ENCODE results near the gene NPPA. TPM values are rescaled to one million over a fixed set of nuclear protein-coding genes. Genes with fewer than 3 reads are reported as not detected.

Gene NPPA
- total and polyA plus RNA-seq, 9 of the 15 experiments (the other 6 are each of a cell fraction or from before 2014, with no cell fraction given) = not detected

GRCh38 chr1:11806307-11806936, 41.2 kb downstream of the NPPA start (continued):
- TF ChIP-seq TFE3 (CRISPR knock-in tag; IDR thresholded peaks at IDR 0.05) = no peak
- 0 out of 2 replicates have a peak, but pooled peaks have one; percentile 0 for TF ChIP-seq LCOR (CRISPR knock-in tag; IDR thresholded peaks at IDR 0.05)
- no peak for TF ChIP-seq HNRNPUL1 (IDR thresholded peaks at IDR 0.05; ENCODE audit: low read length)
- no peak for TF ChIP-seq KDM5B (IDR thresholded peaks at IDR 0.05; ENCODE audit: insufficient replicate concordance, low read depth, low read length)
- TF ChIP-seq CEBPB (tag; IDR thresholded peaks at IDR 0.05) = no peak
- TF ChIP-seq ARNT (IDR thresholded peaks at IDR 0.05) = peak in 1 of 2 experiments; percentile 35; a peak in 1 of 4 replicates
- TF ChIP-seq PHTF2 (CRISPR knock-in tag; IDR thresholded peaks at IDR 0.05) = peak; percentile 24; the same call in 1 of the 2 replicates
- TF ChIP-seq NFE2L1 (tag; IDR thresholded peaks at IDR 0.05; ENCODE audit: borderline replicate concordance, low read depth) = no peak
- TF ChIP-seq TAF9B (IDR thresholded peaks at IDR 0.05; ENCODE audit: partially characterized antibody) = no peak
- 0 out of 2 replicates have a peak, but pooled peaks have one; percentile 51 for TF ChIP-seq ZNF668 (CRISPR knock-in tag; IDR thresholded peaks at IDR 0.05)
- TF ChIP-seq PHF20 (IDR thresholded peaks at IDR 0.05; ENCODE audit: partially characterized antibody) = no peak
- TF ChIP-seq ZHX1 (conservative IDR thresholded peaks at IDR 0.05; ENCODE audit: low read length) = no peak
- no peak for TF ChIP-seq ZNF133 (CRISPR knock-in tag; IDR thresholded peaks at IDR 0.05)
- no peak for TF ChIP-seq RHOXF2B (CRISPR knock-in tag; conservative IDR thresholded peaks at IDR 0.05)
- TF ChIP-seq ZNF717 (CRISPR knock-in tag; IDR thresholded peaks at IDR 0.05) = no peak
- no peak for TF ChIP-seq NCOA2 (IDR thresholded peaks at IDR 0.05; ENCODE audit: partially characterized antibody in 2 of 2)
- TF ChIP-seq HMGN3 (IDR thresholded peaks at IDR 0.05; ENCODE audit: borderline replicate concordance, extremely low read depth, insufficient read length, low read depth, low read length) = no peak
- peak; percentile 6 to 47; a peak in 3 of 4 replicates for TF ChIP-seq MAZ (CRISPR knock-in tag; conservative IDR thresholded peaks at IDR 0.05 in 1 of 2, IDR thresholded peaks at IDR 0.05 in 1 of 2)
- peak; percentile 7 for TF ChIP-seq NEUROD1 (IDR thresholded peaks at IDR 0.05; ENCODE audit: borderline replicate concordance, low read depth, low read length, partially characterized antibody)
- TF ChIP-seq E4F1 (CRISPR knock-in tag; IDR thresholded peaks at IDR 0.05; ENCODE audit: borderline replicate concordance) = no peak
- TF ChIP-seq FOXK2 (conservative IDR thresholded peaks at IDR 0.05 in 1 of 2, IDR thresholded peaks at IDR 0.05 in 1 of 2; ENCODE audit: low read depth in 2 of 2) = peak in 1 of 2 experiments; percentile 29; a peak in 3 of 4 replicates

Measured in K562 (cell line).